Measurements from ENCODE around the gene ATG2A. TPM values are rescaled to one million over a fixed set of nuclear protein-coding genes. Genes with fewer than 3 reads are reported as not detected.
A peak's percentile ranks its signal among the peaks of the same experiment; 100 is the strongest.
"Not testable (repeated sequence)": the region's sequence is repeated elsewhere in the genome, so short reads cannot be mapped to it uniquely, and the experiment has no call there.

The ATG2A gene
- total and polyA plus RNA-seq, 2 experiments from 2014 or later, result 11.7 to 18.1 TPM

GRCh38 chr11:64848214-64848825 is 68.7 kb downstream of the ATG2A start:
- Histone ChIP-seq H3K4me2 (no peak overlapping the region), H3K9me3 (ENCODE audit: low read depth) (no peaks in the 10 kb centered on the region), H3K36me3 (replicated peaks; ENCODE audit: insufficient read depth, low read depth) (no peaks in the 10 kb centered on the region), H3K27me3 (no peaks in the 10 kb centered on the region), H2AFZ (no peak overlapping the region), H3K4me3 (no peak overlapping the region), H4K20me1 (ENCODE audit: insufficient read depth, poor library complexity, severe bottlenecking) (no peaks in the 10 kb centered on the region), H3K4me1 (ENCODE audit: insufficient read depth) (peaks cover 12% of the 10 kb centered on the region), H3K27ac (peak overlapping the region; percentile 63), H3K9me2 (replicated peaks; ENCODE audit: insufficient read depth) (no peaks in the 10 kb centered on the region), H3K79me2 (peaks cover 6% of the 10 kb centered on the region)
- WGBS (ENCODE audit: low lambda C conversion rate, missing lambda C conversion rate), result 80% methylated on average over 6 of the region's 6 CpGs
- no peak for TF ChIP-seq EZH2phosphoT487 (IDR thresholded peaks at IDR 0.05; ENCODE audit: low read depth, severe bottlenecking, unreplicated experiment)
- DNase-seq (ENCODE audit: low spot score), result no peak

- Histone ChIP-seq H3K27ac (no peak overlapping the region), H2AFZ (no peak overlapping the region), H3K79me2 (peaks cover 8% of the 10 kb centered on the region), H3K9me2 (replicated peaks; ENCODE audit: insufficient read depth) (no peaks in the 10 kb centered on the region), H3K4me2 (peak overlapping the region; percentile 16), H3K36me3 (replicated peaks; ENCODE audit: insufficient read depth, low read depth) (no peaks in the 10 kb centered on the region), H3K9me3 (ENCODE audit: low read depth) (no peaks in the 10 kb centered on the region), H4K20me1 (ENCODE audit: insufficient read depth, poor library complexity, severe bottlenecking) (no peaks in the 10 kb centered on the region), H3K27me3 (no peaks in the 10 kb centered on the region), H3K4me3 (no peak overlapping the region), H3K4me1 (ENCODE audit: insufficient read depth) (peaks cover 24% of the 10 kb centered on the region)
- peak; percentile 95 for TF ChIP-seq CTCF (IDR thresholded peaks at IDR 0.05; ENCODE audit: poor library complexity)
- no peak for TF ChIP-seq EZH2phosphoT487 (IDR thresholded peaks at IDR 0.05; ENCODE audit: low read depth, severe bottlenecking, unreplicated experiment)
- WGBS (ENCODE audit: low lambda C conversion rate, missing lambda C conversion rate), result 47% methylated on average over 11 of the region's 13 CpGs
- DNase-seq (ENCODE audit: low spot score), result peak; percentile 98
Measured at GRCh38 chr11:64846998-64847666, 69.9 kb downstream of the ATG2A start.

GRCh38 chr11:64845776-64846129 is 71.3 kb downstream of the ATG2A start:
- not testable (repeated sequence) for H3K9me2 ChIP-seq (replicated peaks; ENCODE audit: insufficient read depth); H3K9me3 ChIP-seq (ENCODE audit: low read depth); H3K4me3 ChIP-seq; H3K4me2 ChIP-seq; H3K27me3 ChIP-seq; H3K36me3 ChIP-seq (replicated peaks; ENCODE audit: insufficient read depth, low read depth); H4K20me1 ChIP-seq (ENCODE audit: insufficient read depth, poor library complexity, severe bottlenecking); DNase-seq (ENCODE audit: low spot score); H3K27ac ChIP-seq; H2AFZ ChIP-seq
- H3K4me1 ChIP-seq (ENCODE audit: insufficient read depth), result peaks cover 32% of the 10 kb centered on the region
- WGBS (ENCODE audit: low lambda C conversion rate, missing lambda C conversion rate), result 90% methylated on average over 8 of the region's 8 CpGs
- peaks cover 15% of the 10 kb centered on the region for H3K79me2 ChIP-seq

- peak overlapping the region; percentile 77 for H2AFZ ChIP-seq
- no peaks in the 10 kb centered on the region for H3K27me3 ChIP-seq
- H3K4me1 ChIP-seq (ENCODE audit: insufficient read depth), result peaks cover 32% of the 10 kb centered on the region
- 36% methylated on average over 8 of the region's 9 CpGs for whole genome bisulfite sequencing (ENCODE audit: low lambda C conversion rate, missing lambda C conversion rate)
- DNase-seq (ENCODE audit: low spot score), result no peak
- H3K79me2 ChIP-seq, result peaks cover 15% of the 10 kb centered on the region
- H3K36me3 ChIP-seq (replicated peaks; ENCODE audit: insufficient read depth, low read depth), result no peaks in the 10 kb centered on the region
- H3K9me2 ChIP-seq (replicated peaks; ENCODE audit: insufficient read depth), result no peaks in the 10 kb centered on the region
- peak overlapping the region; percentile 87 for H3K4me2 ChIP-seq
- no peaks in the 10 kb centered on the region for H4K20me1 ChIP-seq (ENCODE audit: insufficient read depth, poor library complexity, severe bottlenecking)
- H3K27ac ChIP-seq, result peak overlapping the region; percentile 87
- no peaks in the 10 kb centered on the region for H3K9me3 ChIP-seq (ENCODE audit: low read depth)
- TF ChIP-seq CTCF (IDR thresholded peaks at IDR 0.05; ENCODE audit: poor library complexity) (no peak), EZH2 (IDR thresholded peaks at IDR 0.05; ENCODE audit: borderline replicate concordance) (no peak), EZH2phosphoT487 (IDR thresholded peaks at IDR 0.05; ENCODE audit: low read depth, severe bottlenecking, unreplicated experiment) (no peak)
- H3K4me3 ChIP-seq, result peak overlapping the region; percentile 80
Measured at GRCh38 chr11:64845129-64845775, 71.8 kb downstream of the ATG2A start.

MicroRNAs encoded within 50 kb of the gene (microRNA counts, 767-probe panel; counts per million panel counts)
- 8,897 counts per million, percentile 65 among the panel's probes with 10 or more counts for microRNA hsa-miR-192-5p

Small RNA genes within 50 kb of the gene (microRNA-seq; reads per million reads assigned to microRNA genes)
- gene MIR6749, result not detected
- 4.0 reads per million for gene MIR6750

Small RNA genes within 50 kb of the gene (small RNA-seq; reads per million reads assigned to genes)
- not detected for gene MIR6749
- gene MIR6750, result not detected

Other genes starting within 250 kb of the ATG2A start
- gene NRXN2, start 194.0 kb downstream of the ATG2A start, total RNA-seq, result 0.28 and 0.83 TPM in 2 replicates
- 1.7 and 2.8 TPM in 2 replicates for gene NRXN2, start 194.0 kb downstream of the ATG2A start, polyA plus RNA-seq
- gene RASGRP2, start 173.1 kb downstream of the ATG2A start, total RNA-seq, result 0.24 and 3.2 TPM in 2 replicates
- 0.10 and 3.6 TPM in 2 replicates for gene RASGRP2, start 173.1 kb downstream of the ATG2A start, polyA plus RNA-seq
- 1.9 and 2.0 TPM in 2 replicates for gene PYGM, start 157.2 kb downstream of the ATG2A start, total RNA-seq
- gene PYGM, start 157.2 kb downstream of the ATG2A start, polyA plus RNA-seq, result 4.0 and 5.7 TPM in 2 replicates
- 126 and 163 TPM in 2 replicates for gene SF1, start 138.7 kb downstream of the ATG2A start, total RNA-seq
- gene SF1, start 138.7 kb downstream of the ATG2A start, polyA plus RNA-seq, result 138 and 157 TPM in 2 replicates
- 7.8 and 23.5 TPM in 2 replicates for gene MAP4K2, start 114.0 kb downstream of the ATG2A start, total RNA-seq
- 9.0 and 13.2 TPM in 2 replicates for gene MAP4K2, start 114.0 kb downstream of the ATG2A start, polyA plus RNA-seq
- 14.1 and 18.6 TPM in 2 replicates for gene MEN1, start 106.7 kb downstream of the ATG2A start, total RNA-seq
- 49.1 and 49.9 TPM in 2 replicates for gene MEN1, start 106.7 kb downstream of the ATG2A start, polyA plus RNA-seq
- gene CDC42BPG, start 72.6 kb downstream of the ATG2A start, total RNA-seq, result 6.5 and 8.4 TPM in 2 replicates
- gene CDC42BPG, start 72.6 kb downstream of the ATG2A start, polyA plus RNA-seq, result 3.1 and 5.5 TPM in 2 replicates
- 44.8 and 52.4 TPM in 2 replicates for gene EHD1, start 38.6 kb downstream of the ATG2A start, total RNA-seq
- gene EHD1, start 38.6 kb downstream of the ATG2A start, polyA plus RNA-seq, result 66.6 and 69.5 TPM in 2 replicates
- 15.8 and 16.9 TPM in 2 replicates for gene PPP2R5B, start 7.5 kb upstream of the ATG2A start, total RNA-seq
- gene PPP2R5B, start 7.5 kb upstream of the ATG2A start, polyA plus RNA-seq, result 16.2 and 19.5 TPM in 2 replicates
- gene GPHA2, start 18.7 kb upstream of the ATG2A start, total RNA-seq, result 2.0 TPM in 1 of 2 replicates, not detected in the other
- not detected in 2 replicates for gene GPHA2, start 18.7 kb upstream of the ATG2A start, polyA plus RNA-seq
- gene MAJIN, start 54.9 kb upstream of the ATG2A start, total RNA-seq, result not detected in 2 replicates
- gene MAJIN, start 54.9 kb upstream of the ATG2A start, polyA plus RNA-seq, result not detected in 2 replicates
- 0.68 and 1.9 TPM in 2 replicates for gene BATF2, start 79.8 kb upstream of the ATG2A start, total RNA-seq
- 2.6 TPM in 1 of 2 replicates, not detected in the other for gene BATF2, start 79.8 kb upstream of the ATG2A start, polyA plus RNA-seq
- gene ARL2, start 97.0 kb upstream of the ATG2A start, total RNA-seq, result 68.2 and 69.1 TPM in 2 replicates
- gene ARL2, start 97.0 kb upstream of the ATG2A start, polyA plus RNA-seq, result 126 and 127 TPM in 2 replicates
- 9.9 and 12.9 TPM in 2 replicates for gene SNX15, start 110.2 kb upstream of the ATG2A start, total RNA-seq
- gene SNX15, start 110.2 kb upstream of the ATG2A start, polyA plus RNA-seq, result 22.0 and 27.3 TPM in 2 replicates
- gene SAC3D1, start 124.0 kb upstream of the ATG2A start, total RNA-seq, result 10.8 and 12.2 TPM in 2 replicates
- gene SAC3D1, start 124.0 kb upstream of the ATG2A start, polyA plus RNA-seq, result 18.5 and 23.8 TPM in 2 replicates
- gene NAALADL1, start 141.3 kb upstream of the ATG2A start, total RNA-seq, result 0.13 and 0.76 TPM in 2 replicates
- not detected in 2 replicates for gene NAALADL1, start 141.3 kb upstream of the ATG2A start, polyA plus RNA-seq
- gene CDCA5, start 166.8 kb upstream of the ATG2A start, total RNA-seq, result 6.4 and 7.9 TPM in 2 replicates
- 6.4 and 11.8 TPM in 2 replicates for gene CDCA5, start 166.8 kb upstream of the ATG2A start, polyA plus RNA-seq
- gene ZFPL1, start 167.0 kb upstream of the ATG2A start, total RNA-seq, result 41.0 and 53.1 TPM in 2 replicates
- gene ZFPL1, start 167.0 kb upstream of the ATG2A start, polyA plus RNA-seq, result 52.7 and 58.1 TPM in 2 replicates
- gene VPS51, start 179.0 kb upstream of the ATG2A start, total RNA-seq, result 201 and 242 TPM in 2 replicates
- 63.5 and 80.0 TPM in 2 replicates for gene VPS51, start 179.0 kb upstream of the ATG2A start, polyA plus RNA-seq
- gene TM7SF2, start 194.7 kb upstream of the ATG2A start, total RNA-seq, result 124 and 133 TPM in 2 replicates
- 194 and 209 TPM in 2 replicates for gene TM7SF2, start 194.7 kb upstream of the ATG2A start, polyA plus RNA-seq
- 8.3 and 13.5 TPM in 2 replicates for gene ZNHIT2, start 200.5 kb upstream of the ATG2A start, total RNA-seq
- gene ZNHIT2, start 200.5 kb upstream of the ATG2A start, polyA plus RNA-seq, result 22.1 and 23.7 TPM in 2 replicates
- gene FAU, start 204.9 kb upstream of the ATG2A start, total RNA-seq, result 211 and 264 TPM in 2 replicates
- 434 and 462 TPM in 2 replicates for gene FAU, start 204.9 kb upstream of the ATG2A start, polyA plus RNA-seq
- gene MRPL49, start 205.1 kb upstream of the ATG2A start, total RNA-seq, result 57.6 and 71.0 TPM in 2 replicates
- gene MRPL49, start 205.1 kb upstream of the ATG2A start, polyA plus RNA-seq, result 46.2 and 46.8 TPM in 2 replicates
- gene SYVN1, start 217.3 kb upstream of the ATG2A start, total RNA-seq, result 27.3 and 27.7 TPM in 2 replicates
- gene SYVN1, start 217.3 kb upstream of the ATG2A start, polyA plus RNA-seq, result 31.8 and 35.7 TPM in 2 replicates